Stimulated activated CD8-positive, alpha-beta memory T cell treated with anti-CD3 and anti-CD28 coated beads, Interleukin-15, amount 100 ng/mL, for 48 hours (primary cell): Measurements from ENCODE around the gene TYMP.

Experiments
- DNase-seq, 2 donors: peaks; one replicate each; pipeline ENCODE4 v3.0.0-alpha.2; 2020; ENCODE audit warnings: low read depth in 2 of 2

Gene TYMP

GRCh38 chr22:50483977-50484853 is 45.6 kb downstream of the TYMP start:
- DNase-seq, result no peak

GRCh38 chr22:50483556-50483955 is 46.3 kb downstream of the TYMP start:
- DNase-seq, result no peak

GRCh38 chr22:50483106-50483505 is 46.7 kb downstream of the TYMP start:
- no peak for DNase-seq

- no peak for DNase-seq
Measured at GRCh38 chr22:50482107-50483074, 47.4 kb downstream of the TYMP start.

GRCh38 chr22:50481440-50482106 is 48.2 kb downstream of the TYMP start, which contains the start of gene ADM2:
ADM2 (plus strand) TSS chr22:50481543; CDS start chr22:50481848, 305 bp downstream.
- peak; percentile 38 to 50 for DNase-seq

GRCh38 chr22:50481045-50481439 is 48.8 kb downstream of the TYMP start:
- DNase-seq, result no peak

GRCh38 chr22:50479721-50480120 is 50.1 kb downstream of the TYMP start:
- DNase-seq, result no peak

- no peak for DNase-seq
Measured at GRCh38 chr22:50477923-50478322, 51.9 kb downstream of the TYMP start.

- DNase-seq, result no peak
Measured at GRCh38 chr22:50476868-50477267, 52.9 kb downstream of the TYMP start.
